ENCODE data around the gene TPM3. TPM values are rescaled to one million over a fixed set of nuclear protein-coding genes. Genes with fewer than 3 reads are reported as not detected.

Gene TPM3
- total and polyA plus RNA-seq, 2 of the 8 experiments (the other 6 are each of a cell fraction or from before 2014, with no cell fraction given), result 278 to 572 TPM

DNA sequence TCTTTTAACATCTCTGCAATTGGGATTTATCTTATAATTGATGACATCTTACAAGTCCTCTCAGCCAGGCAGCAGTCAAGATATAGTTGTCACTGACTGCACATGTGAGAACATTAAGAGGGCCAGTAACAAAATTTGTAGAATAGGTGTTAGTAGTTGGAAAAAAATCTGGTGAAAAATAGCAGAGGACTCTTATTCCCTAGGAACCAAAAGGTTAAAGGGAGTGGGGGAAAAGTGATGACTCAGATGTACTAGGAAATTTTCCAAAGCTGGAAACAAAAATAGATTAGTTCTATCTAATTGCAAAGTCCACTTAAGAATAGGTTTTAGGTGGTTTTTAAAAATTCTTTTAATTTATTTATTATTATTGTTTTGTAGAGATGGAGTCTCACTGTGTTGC lies 40.6 kb downstream of the TPM3 start:
- Histone ChIP-seq H4K8ac (ENCODE audit: extremely low read depth, insufficient read depth, low read length) (no peak overlapping the region), H3K18ac (ENCODE audit: extremely low read depth, low read length) (no peak overlapping the region), H3K79me1 (ENCODE audit: low read depth, low read length) (no peaks in the 10 kb centered on the region), H3K27me3 (replicated peaks in 1 of 4; ENCODE audit: control insufficient read depth in 3 of 4, extremely low read depth in 1 of 4, insufficient read depth in 3 of 4, low read length in 3 of 4) (no peaks in the 10 kb centered on the region), H2BK15ac (ENCODE audit: low read length) (no peak overlapping the region), H4K91ac (replicated peaks; ENCODE audit: insufficient read length, low read length) (no peak overlapping the region), H3K27ac (ENCODE audit: low read depth, low read length) (no peak overlapping the region), H4K5ac (ENCODE audit: insufficient read length, low read depth, low read length) (no peak overlapping the region), H3K56ac (replicated peaks; ENCODE audit: insufficient read length, low read depth, low read length) (no peak overlapping the region), H3K36me3 (ENCODE audit: control insufficient read depth in 2 of 4, insufficient read depth in 4 of 4, low read length in 3 of 4) (peaks cover 0 to 13% (median 4%) of the 10 kb centered on the region in 4 experiments; a peak in 2 of 8 replicates), H3K4ac (replicated peaks; ENCODE audit: insufficient read length, low read depth, low read length) (no peak overlapping the region), H2AFZ (ENCODE audit: low read length) (no peak overlapping the region), H3K4me3 (ENCODE audit: extremely low read depth in 1 of 4, insufficient read depth in 2 of 4, low read depth in 3 of 4, low read length in 4 of 4) (no peak overlapping the region), H3K4me1 (replicated peaks in 1 of 4; ENCODE audit: control insufficient read depth in 3 of 4, insufficient read depth in 4 of 4, low read length in 3 of 4) (peaks cover 0 to 3% (median 0%) of the 10 kb centered on the region in 4 experiments; a peak in 1 of 7 replicates), H3K23me2 (ENCODE audit: low read depth, low read length) (no peaks in the 10 kb centered on the region; the same call in 1 of the 2 replicates), H3K23ac (ENCODE audit: insufficient read length) (no peak overlapping the region), H4K20me1 (replicated peaks in 1 of 2; ENCODE audit: control insufficient read depth in 1 of 2, insufficient read depth in 2 of 2, low read length in 2 of 2) (no peaks in the 10 kb centered on the region), H3K9me3 (ENCODE audit: insufficient read depth in 2 of 2, low read depth in 1 of 2, low read length in 1 of 2) (no peaks in the 10 kb centered on the region), H3K9ac (replicated peaks in 1 of 4; ENCODE audit: extremely low read depth in 1 of 4, low read depth in 3 of 4, low read length in 3 of 4) (no peak overlapping the region), H3K4me2 (ENCODE audit: insufficient read depth in 1 of 2, low read depth in 2 of 2, low read length in 2 of 2) (no peak overlapping the region), H2AK5ac (ENCODE audit: low read depth, low read length) (no peak overlapping the region), H2BK5ac (ENCODE audit: low read depth, low read length) (no peak overlapping the region), H2BK120ac (replicated peaks; ENCODE audit: low read depth, low read length) (no peak overlapping the region), H3K14ac (ENCODE audit: insufficient read length) (no peak overlapping the region), H3K79me2 (ENCODE audit: control insufficient read depth in 1 of 2, insufficient read depth in 2 of 2, low read length in 2 of 2) (no peaks in the 10 kb centered on the region), H2BK20ac (ENCODE audit: low read length) (no peak overlapping the region), H2BK12ac (ENCODE audit: low read depth, low read length) (no peak overlapping the region)
- FAIRE-seq (no peak), DNase-seq (ENCODE audit: low read depth in 1 of 2, low spot score in 2 of 2) (no peak)
- POLR2A ChIA-PET (ENCODE audit: partially characterized antibody), result interaction anchor here (0.9 kb wide), 1 partner anchor 9 kb away, joined by 3 read pairs; no protein-coding TSS in a partner anchor
- CTCF ChIA-PET (ENCODE audit: partially characterized antibody), result interaction anchor here (1.2 kb wide), 1 partner anchor 31 kb away, joined by 3 read pairs; no protein-coding TSS in a partner anchor
- peak; percentile 7; the same call in 1 of the 2 replicates for TF ChIP-seq MAFK (IDR thresholded peaks at IDR 0.05; ENCODE audit: low read depth, low read length)
- no peak for TF ChIP-seq TAF7 (optimal IDR thresholded peaks at IDR 0.05; ENCODE audit: borderline replicate concordance, low read depth, low read length)
- no peak for TF ChIP-seq CHD2 (IDR thresholded peaks at IDR 0.05; ENCODE audit: low read length)
